K562 (cell line): ENCODE results near the gene RNF175. TPM values are rescaled to one million over a fixed set of nuclear protein-coding genes. Genes with fewer than 3 reads are reported as not detected.

Experiments
- E2F5 ChIP-seq: sonication (generic); formaldehyde crosslinking; IDR thresholded peaks from 2 replicates; pipeline ENCODE4 v1.8.0; 2022; ENCODE audit warnings: mild to moderate bottlenecking, missing genetic modification reagents
- HCFC1 ChIP-seq: IDR thresholded peaks from 2 replicates; pipeline ENCODE4 v1.6.1; 2012; ENCODE audit warnings: low read depth, low read length, improper control_type of control experiment
- HSF4 ChIP-seq: fragments of 250-450 bp; sonication (Bioruptor Pico); IDR thresholded peaks from 2 replicates; pipeline ENCODE4 v2.1.2; 2022; ENCODE audit warnings: mild to moderate bottlenecking, moderate library complexity, borderline replicate concordance
- NCOA4 ChIP-seq: fragments of 450-650 bp; IDR thresholded peaks from 2 replicates; pipeline ENCODE4 v1.6.1; 2018; ENCODE audit warnings: mild to moderate bottlenecking; ENCODE audit not compliant: partially characterized antibody
- NELFE ChIP-seq: IDR thresholded peaks from 2 replicates; pipeline ENCODE4 v1.6.1; 2011; ENCODE audit warnings: mild to moderate bottlenecking; ENCODE audit not compliant: insufficient read depth, insufficient read length
- NR4A1 ChIP-seq, 2 experiments: fragments of 250-450 bp in 1 of 2; fragments of 450-650 bp in 1 of 2; sonication (Bioruptor Pico) in 1 of 2; IDR thresholded peaks; 2 replicates each; pipeline versions ENCODE4 v1.4.0 to v1.6.1; 2016 to 2020; ENCODE audit warnings: mild to moderate bottlenecking in 2 of 2, missing compliant biosample characterization in 1 of 2, missing genetic modification characterization in 1 of 2, moderate library complexity in 1 of 2
- TCF7 ChIP-seq: sonication (generic); IDR thresholded peaks from 2 replicates; pipeline ENCODE4 v1.6.1; 2016; ENCODE audit warnings: antibody characterized with exemption, borderline replicate concordance
- polyA plus RNA-seq, 8 experiments: library from polyadenylated mRNA; depleted of rRNA in 4 of 8; stranded (reverse) in 5 of 8; unstranded in 3 of 8; fragments of >200 nt; fragmentation: Nextera tagmentation in 2 of 8; fragmentation: Illumina TruSeq in 1 of 8; extraction: Ambion mirVana in 2 of 8; extraction: Trizol in 1 of 8; gene quantifications; 2 replicates each; pipeline versions ENCODE4 v1.2.1 to v1.2.3, GENCODE V29; 2011 to 2014; ENCODE audit warnings: inconsistent platforms in 1 of 8, missing spikeins in 1 of 8
- total RNA-seq, 7 experiments: library from RNA; depleted of rRNA in 6 of 7; stranded (reverse); fragments of >200 nt in 6 of 7; fragmentation: Illumina TruSeq in 2 of 7; extraction: Trizol in 2 of 7; gene quantifications; 2 replicates each; pipeline versions ENCODE4 v1.2.1 to v1.2.3, GENCODE V29; 2011 to 2021; ENCODE audit warnings: low replicate concordance in 1 of 7
- TF ChIP-seq, protein P1 (sequence below): IDR thresholded peaks from 3 replicates; pipeline ENCODE4 v1.6.1; 2011; ENCODE audit warnings: borderline replicate concordance, mild to moderate bottlenecking, moderate library complexity; ENCODE audit not compliant: insufficient read length; ENCODE audit errors: extremely low read depth

Gene RNF175
- total and polyA plus RNA-seq, 9 of the 15 experiments (the other 6 are each of a cell fraction or from before 2014, with no cell fraction given), result not detected

DNA sequence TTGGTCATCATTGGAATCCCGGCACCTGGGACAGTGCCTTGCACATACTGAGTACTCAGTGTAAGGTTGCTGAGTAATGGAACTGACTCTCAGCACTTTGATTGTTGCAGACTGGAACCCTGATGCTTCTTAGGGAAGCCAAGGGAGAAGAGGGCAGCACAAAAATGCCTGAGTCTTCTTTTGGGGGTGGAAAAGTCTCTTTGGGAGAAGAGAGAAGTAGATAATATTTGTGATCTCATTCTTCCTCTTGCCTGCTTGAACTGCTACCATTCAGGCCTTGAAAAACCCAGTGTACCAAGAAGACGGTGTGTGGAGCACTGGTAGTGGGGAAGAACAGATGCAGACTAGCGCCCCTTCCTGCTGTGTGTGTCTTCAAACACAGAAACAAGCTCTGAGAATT is 16.8 kb upstream of the RNF175 start (continued):
- TF ChIP-seq HCFC1 (no peak), E2F5 (no peak), TCF7 (no peak), HSF4 (CRISPR knock-in tag) (no peak), NELFE (no peak), NR4A1 (CRISPR knock-in tag; IDR thresholded peaks at IDR 0.05) (no peak), NR4A1 (tag; IDR thresholded peaks at IDR 0.05) (no peak), NCOA4 (no peak)
- TF ChIP-seq, protein P1, sequence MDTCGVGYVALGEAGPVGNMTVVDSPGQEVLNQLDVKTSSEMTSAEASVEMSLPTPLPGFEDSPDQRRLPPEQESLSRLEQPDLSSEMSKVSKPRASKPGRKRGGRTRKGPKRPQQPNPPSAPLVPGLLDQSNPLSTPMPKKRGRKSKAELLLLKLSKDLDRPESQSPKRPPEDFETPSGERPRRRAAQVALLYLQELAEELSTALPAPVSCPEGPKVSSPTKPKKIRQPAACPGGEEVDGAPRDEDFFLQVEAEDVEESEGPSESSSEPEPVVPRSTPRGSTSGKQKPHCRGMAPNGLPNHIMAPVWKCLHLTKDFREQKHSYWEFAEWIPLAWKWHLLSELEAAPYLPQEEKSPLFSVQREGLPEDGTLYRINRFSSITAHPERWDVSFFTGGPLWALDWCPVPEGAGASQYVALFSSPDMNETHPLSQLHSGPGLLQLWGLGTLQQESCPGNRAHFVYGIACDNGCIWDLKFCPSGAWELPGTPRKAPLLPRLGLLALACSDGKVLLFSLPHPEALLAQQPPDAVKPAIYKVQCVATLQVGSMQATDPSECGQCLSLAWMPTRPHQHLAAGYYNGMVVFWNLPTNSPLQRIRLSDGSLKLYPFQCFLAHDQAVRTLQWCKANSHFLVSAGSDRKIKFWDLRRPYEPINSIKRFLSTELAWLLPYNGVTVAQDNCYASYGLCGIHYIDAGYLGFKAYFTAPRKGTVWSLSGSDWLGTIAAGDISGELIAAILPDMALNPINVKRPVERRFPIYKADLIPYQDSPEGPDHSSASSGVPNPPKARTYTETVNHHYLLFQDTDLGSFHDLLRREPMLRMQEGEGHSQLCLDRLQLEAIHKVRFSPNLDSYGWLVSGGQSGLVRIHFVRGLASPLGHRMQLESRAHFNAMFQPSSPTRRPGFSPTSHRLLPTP, result no peak
